Skin of body (tissue), 2 donors: ENCODE results near the gene MEIS2. TPM values are rescaled to one million over a fixed set of nuclear protein-coding genes. Genes with fewer than 3 reads are reported as not detected.

Experiments
- DNase-seq: peaks from one replicate; lab custom pipeline; 2025; lab: John Stamatoyannopoulos, UW
- total RNA-seq: library from RNA; depleted of rRNA; stranded (reverse); fragments of >200 nt; gene quantifications from one replicate; pipeline ENCODE4 v1.2.3, GENCODE V29; 2014

MEIS2 gene
- total RNA-seq, 1 donor from 2014 or later, result 25.5 TPM

GRCh38 chr15:36880224-36880912 lies 220.0 kb downstream of the MEIS2 start:
- no peak for DNase-seq

DNA sequence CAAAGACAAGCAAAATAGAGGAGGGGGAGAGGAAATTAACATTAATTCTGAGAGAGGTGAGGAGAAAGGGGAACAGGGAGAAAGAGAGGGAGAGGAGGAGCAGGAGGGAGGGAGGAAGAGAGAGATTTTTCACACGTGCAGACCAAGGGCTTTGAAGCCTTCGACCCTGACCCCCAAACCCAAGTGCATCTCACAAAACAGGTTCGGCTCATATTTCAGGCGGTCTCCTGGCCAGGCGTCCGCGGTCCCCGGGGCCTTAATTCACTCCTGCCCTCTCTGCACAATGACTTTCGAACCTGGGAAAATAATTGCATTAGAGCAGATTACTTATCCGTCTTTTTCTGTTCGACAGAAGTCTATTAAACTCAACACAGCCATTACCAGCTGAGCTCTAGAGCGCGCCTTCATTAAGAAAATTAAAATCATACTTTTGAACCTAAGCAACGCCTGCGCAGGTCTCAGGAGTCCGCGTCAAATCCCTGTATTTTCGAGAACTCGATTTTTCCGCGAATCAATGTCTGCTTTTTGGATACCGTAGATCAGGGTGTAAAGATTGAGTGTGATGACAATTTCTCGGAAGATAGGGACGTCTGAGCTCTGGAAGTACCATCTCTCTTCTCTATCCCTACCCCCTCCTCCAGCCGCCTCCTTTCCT lies 220.7 kb downstream of the MEIS2 start:
- DNase-seq, result no peak

DNA sequence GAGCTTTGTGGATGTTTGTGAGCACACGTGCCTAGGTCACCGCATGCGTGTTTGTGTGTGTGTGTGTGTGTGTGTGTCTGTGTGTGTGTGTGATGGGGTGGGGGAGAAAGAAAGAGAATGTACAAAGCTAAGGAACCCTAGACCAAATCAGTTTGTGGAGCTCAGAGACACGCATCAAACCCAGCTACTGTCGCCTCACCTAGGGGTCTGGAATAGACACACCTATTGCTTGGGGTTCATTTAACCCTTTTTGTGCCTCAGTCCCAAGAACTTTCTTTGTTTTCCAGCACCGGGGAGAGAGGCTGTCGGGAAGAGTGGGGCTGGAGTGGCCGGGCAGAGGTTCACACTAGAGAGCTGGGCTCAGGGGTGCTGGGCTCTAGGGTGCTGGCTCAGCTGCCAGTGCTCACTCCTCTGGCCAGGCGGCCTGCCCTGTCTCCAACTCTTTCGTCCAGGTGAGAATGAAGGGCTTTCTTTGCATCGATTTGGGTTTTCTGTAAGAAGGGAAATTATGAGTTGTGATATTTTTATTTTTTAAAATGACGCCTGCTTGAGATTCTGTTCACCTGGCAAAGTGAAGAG lies 221.6 kb downstream of the MEIS2 start:
- no peak for DNase-seq

- no peak for DNase-seq
Measured at GRCh38 chr15:36877796-36878683, 222.3 kb downstream of the MEIS2 start.

DNA sequence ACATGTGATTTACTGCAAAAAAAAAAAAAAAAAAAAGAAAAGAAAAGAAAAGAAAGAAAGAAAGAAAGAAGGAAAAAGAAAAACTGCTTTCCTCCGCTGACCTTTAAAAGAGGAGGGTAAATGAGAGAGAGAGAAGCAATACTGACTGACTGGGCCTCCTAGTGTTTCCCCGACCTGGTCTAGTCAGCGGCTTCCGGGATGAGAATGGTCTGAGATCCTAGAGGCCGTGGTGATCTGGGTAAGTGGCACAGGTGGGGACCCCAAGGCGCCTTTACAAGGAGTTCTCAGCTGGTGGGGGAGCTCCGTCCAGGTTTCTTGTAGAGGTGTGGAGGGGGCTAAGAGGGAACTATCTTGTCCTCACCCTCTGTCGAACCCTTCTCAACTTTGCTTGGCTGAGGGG lies 223.1 kb downstream of the MEIS2 start:
- no peak for DNase-seq

- DNase-seq, result no peak
Measured at GRCh38 chr15:36875740-36876334, 224.5 kb downstream of the MEIS2 start.

GRCh38 chr15:36874930-36875329 lies 225.4 kb downstream of the MEIS2 start:
- no peak for DNase-seq

DNA sequence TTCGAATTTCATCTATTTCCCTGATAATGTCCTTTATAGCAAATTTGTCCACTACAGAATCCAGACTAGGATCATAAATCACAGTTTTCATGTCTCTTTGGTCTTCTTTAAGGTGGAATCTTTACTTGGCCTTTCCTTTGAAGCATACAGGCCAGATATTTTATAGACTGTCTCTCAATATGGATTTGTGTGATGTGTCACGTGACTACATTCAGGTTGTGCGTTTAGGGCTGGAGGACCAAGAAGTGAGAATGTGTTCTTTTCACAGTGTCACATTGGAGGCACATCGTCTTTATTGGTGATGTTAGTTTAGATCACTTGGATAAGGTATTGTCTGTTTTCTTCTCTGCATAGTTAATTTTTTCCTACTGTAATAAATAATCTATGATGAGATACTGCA lies 232.9 kb downstream of the MEIS2 start:
- no peak for DNase-seq

- no peak for DNase-seq
Measured at GRCh38 chr15:36866896-36867295, 233.5 kb downstream of the MEIS2 start.

DNA sequence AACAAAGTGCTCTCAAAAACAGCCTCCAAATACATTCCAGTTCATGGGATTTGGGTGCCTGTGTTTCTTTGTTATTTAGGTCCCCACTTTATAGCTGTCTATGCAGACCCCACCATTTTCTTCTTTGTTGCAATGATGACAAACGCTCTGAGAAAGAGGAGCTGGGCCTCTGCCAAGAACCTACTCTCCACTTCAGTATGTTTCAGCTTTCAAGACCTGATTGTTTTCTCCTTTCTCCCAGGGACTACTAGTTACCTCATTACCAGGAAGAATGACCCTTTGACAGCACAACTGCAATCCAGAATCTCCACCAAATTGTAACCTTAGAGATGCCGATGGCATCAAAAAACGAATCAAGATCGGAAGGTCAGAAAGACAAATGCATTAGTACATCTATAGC lies 236.8 kb downstream of the MEIS2 start:
- DNase-seq, result no peak

DNA sequence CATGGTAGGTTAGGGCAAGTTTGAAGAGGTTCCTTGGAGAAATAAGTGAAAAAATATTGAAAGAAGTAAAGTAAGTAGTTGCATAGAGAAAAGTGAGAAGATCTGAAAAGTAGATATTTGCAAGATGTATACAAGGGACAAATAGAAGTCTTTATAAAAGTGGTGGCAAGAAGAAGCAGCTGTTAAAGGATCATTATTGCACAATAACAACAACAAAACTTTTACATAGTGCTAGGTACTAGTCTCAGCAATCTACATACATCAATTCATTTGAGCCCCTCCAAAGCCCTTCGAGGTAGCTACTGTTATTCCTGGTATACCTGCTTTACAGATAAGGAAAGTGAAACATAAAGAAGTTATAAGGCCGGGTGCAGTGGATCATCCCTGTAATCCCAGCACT lies 239.6 kb downstream of the MEIS2 start:
- DNase-seq, result no peak

- no peak for DNase-seq
Measured at GRCh38 chr15:36858423-36858822, 241.9 kb downstream of the MEIS2 start.

DNA sequence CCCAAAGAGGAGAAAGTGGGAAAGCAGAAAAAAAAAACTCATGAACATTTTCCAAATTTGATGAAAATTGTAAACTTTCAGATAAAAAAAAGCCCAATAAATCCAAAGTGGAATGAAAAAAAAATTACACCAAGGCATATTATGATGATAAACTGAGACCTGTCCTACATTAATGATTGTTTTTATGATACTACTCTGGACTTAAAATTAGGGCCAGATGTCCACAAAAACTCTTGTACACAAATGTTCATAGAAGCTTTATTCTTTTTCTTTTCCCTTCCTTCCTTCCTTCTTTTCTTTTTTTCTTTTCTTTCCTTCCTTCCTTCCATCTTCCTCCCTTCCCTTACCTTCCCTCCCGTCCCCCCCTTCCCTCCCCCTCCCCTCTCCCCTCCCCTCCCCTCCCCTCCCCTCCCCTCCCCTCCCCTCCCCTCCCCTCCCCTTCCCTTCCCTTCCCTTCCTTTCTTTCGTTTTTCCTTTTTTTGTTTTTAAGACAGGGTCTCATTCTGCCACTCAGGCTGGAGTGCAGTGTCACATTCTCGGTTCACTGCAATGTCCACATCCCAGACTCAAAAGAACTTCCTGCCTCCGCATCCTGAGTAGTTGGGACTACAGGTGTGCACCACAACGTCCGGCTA lies 243.9 kb downstream of the MEIS2 start:
- DNase-seq, result no peak

DNA sequence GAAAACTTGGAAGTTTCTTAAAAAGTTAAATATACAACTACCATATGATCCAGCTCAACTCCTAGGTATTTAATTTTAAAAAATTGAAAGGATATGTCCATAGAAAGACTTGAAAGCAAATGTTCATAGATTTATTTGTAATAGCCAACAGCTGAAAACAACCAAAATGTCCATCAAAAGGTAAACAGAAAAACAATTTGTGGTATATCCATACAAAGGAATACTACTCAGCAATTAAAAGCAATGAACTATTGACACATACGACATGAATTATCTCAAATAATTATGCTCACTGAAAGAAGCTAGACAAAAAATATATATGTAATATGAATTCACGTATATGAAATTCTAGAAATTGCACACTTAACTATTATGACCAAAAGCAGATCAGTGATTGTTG lies 249.5 kb downstream of the MEIS2 start:
- DNase-seq, result no peak

GRCh38 chr15:36845270-36845669 lies 255.1 kb downstream of the MEIS2 start:
- no peak for DNase-seq

- DNase-seq, result no peak
Measured at GRCh38 chr15:36844534-36844998, 255.8 kb downstream of the MEIS2 start.

- DNase-seq, result no peak
Measured at GRCh38 chr15:36843822-36844221, 256.5 kb downstream of the MEIS2 start.

DNA sequence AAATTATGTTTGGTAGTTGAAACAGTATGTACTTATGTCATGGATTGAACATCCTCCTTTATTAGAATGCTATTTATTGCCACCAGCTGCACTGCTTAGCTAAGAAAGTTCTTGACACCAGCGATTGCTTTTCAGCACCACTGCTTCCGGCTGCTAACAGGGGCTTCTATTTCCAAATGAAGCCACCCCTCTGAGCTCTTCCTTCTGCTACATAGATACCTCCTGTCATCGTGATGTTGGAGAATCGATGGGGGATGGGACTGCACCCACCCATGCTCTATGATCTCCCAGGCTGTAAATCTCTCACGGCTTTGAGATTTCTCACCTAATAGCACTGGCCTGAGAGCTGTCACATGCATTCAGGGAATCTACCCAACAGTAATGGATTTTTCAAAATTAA lies 259.2 kb downstream of the MEIS2 start:
- peak; percentile 41 for DNase-seq
